Measurements from ENCODE around the gene MAST1.

DNA sequence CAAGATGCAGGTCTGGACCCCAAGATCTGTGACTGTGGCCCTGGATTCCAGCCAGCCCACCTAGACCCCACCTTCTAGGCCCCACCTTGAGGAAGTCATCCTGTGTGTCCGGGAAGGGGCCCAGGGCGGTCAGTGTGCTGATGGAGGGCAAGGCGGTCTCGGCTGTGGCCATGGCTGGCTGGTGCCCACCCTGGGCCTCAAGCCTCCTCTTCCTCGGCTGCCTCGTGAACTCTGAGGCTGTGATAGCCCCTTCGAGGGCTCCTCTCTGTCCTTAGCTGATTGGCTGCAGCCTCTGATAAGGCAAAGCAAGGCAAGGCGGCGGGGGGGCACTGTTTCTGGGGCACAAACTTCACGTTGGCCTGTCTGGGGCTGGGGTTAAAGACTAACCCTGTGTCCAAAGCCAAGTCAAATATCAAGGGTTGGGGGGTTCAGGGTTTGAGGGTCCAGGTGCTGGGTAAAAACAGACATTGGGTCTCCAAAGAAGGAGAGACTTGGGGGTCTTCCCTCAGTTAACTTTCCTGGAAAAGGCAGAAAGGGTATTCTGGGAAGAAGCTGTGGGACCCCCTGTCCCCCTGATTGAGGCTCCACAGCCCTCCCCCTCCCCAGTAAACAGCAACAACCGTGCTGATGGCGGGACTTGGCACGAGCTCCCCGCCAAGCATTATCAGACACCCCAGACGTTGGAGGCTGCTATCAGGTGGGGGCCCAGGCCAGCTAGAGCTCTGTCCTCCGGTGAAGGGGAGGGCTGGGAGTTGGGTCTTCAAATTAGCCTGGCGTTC is 48.8 kb downstream of the MAST1 start, which contains the start of gene KLF1:
- TF ChIP-seq POLR2AphosphoS5 (IDR thresholded peaks at IDR 0.05) (no peak), EP300 (IDR thresholded peaks at IDR 0.05) (no peak)
- TF ChIP-seq, protein P1, sequence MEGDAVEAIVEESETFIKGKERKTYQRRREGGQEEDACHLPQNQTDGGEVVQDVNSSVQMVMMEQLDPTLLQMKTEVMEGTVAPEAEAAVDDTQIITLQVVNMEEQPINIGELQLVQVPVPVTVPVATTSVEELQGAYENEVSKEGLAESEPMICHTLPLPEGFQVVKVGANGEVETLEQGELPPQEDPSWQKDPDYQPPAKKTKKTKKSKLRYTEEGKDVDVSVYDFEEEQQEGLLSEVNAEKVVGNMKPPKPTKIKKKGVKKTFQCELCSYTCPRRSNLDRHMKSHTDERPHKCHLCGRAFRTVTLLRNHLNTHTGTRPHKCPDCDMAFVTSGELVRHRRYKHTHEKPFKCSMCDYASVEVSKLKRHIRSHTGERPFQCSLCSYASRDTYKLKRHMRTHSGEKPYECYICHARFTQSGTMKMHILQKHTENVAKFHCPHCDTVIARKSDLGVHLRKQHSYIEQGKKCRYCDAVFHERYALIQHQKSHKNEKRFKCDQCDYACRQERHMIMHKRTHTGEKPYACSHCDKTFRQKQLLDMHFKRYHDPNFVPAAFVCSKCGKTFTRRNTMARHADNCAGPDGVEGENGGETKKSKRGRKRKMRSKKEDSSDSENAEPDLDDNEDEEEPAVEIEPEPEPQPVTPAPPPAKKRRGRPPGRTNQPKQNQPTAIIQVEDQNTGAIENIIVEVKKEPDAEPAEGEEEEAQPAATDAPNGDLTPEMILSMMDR (IDR thresholded peaks at IDR 0.05), result no peak

Measured in stomach (tissue), 4 donors.